ENCODE data around the gene CORO1C.
A peak's percentile ranks its signal among the peaks of the same experiment; 100 is the strongest.

CORO1C gene

GRCh38 chr12:108724054-108724889 lies 7.0 kb downstream of the CORO1C start:
- no peak for DNase-seq

GRCh38 chr12:108722992-108723766 lies 8.1 kb downstream of the CORO1C start:
- DNase-seq = peak; percentile 92

GRCh38 chr12:108722463-108722862 lies 8.9 kb downstream of the CORO1C start:
- DNase-seq = no peak

GRCh38 chr12:108721824-108722223 lies 9.5 kb downstream of the CORO1C start:
- no peak for DNase-seq

GRCh38 chr12:108720757-108721514 lies 10.4 kb downstream of the CORO1C start:
- DNase-seq = peak; percentile 26

GRCh38 chr12:108717243-108717642 lies 14.1 kb downstream of the CORO1C start:
- DNase-seq = no peak

- DNase-seq = no peak
Measured at GRCh38 chr12:108714866-108715265, 16.5 kb downstream of the CORO1C start.

- DNase-seq = no peak
Measured at GRCh38 chr12:108713471-108713870, 17.8 kb downstream of the CORO1C start.

GRCh38 chr12:108712925-108713203 lies 18.5 kb downstream of the CORO1C start:
- DNase-seq = no peak

- DNase-seq = no peak
Measured at GRCh38 chr12:108712165-108712924, 19.0 kb downstream of the CORO1C start.

- DNase-seq = peak; percentile 34
Measured at GRCh38 chr12:108711489-108712164, 19.7 kb downstream of the CORO1C start.

GRCh38 chr12:108709697-108710096 lies 21.6 kb downstream of the CORO1C start:
- no peak for DNase-seq

GRCh38 chr12:108704527-108704926 lies 26.8 kb downstream of the CORO1C start:
- no peak for DNase-seq

GRCh38 chr12:108702595-108703320 lies 28.6 kb downstream of the CORO1C start:
- no peak for DNase-seq

GRCh38 chr12:108701779-108702441 lies 29.4 kb downstream of the CORO1C start:
- DNase-seq = no peak

- no peak for DNase-seq
Measured at GRCh38 chr12:108700833-108701541, 30.3 kb downstream of the CORO1C start.

GRCh38 chr12:108699955-108700563 lies 31.3 kb downstream of the CORO1C start:
- no peak for DNase-seq

- DNase-seq = no peak
Measured at GRCh38 chr12:108697905-108698304, 33.4 kb downstream of the CORO1C start.

- DNase-seq = no peak
Measured at GRCh38 chr12:108696996-108697290, 34.4 kb downstream of the CORO1C start.
